ENCODE measurements around the gene HES1.
A peak's percentile ranks its signal among the peaks of the same experiment; 100 is the strongest.

HES1 gene

GRCh38 chr3:194134757-194135515 lies 1.0 kb upstream of the HES1 start:
- TF ChIP-seq, protein P1, sequence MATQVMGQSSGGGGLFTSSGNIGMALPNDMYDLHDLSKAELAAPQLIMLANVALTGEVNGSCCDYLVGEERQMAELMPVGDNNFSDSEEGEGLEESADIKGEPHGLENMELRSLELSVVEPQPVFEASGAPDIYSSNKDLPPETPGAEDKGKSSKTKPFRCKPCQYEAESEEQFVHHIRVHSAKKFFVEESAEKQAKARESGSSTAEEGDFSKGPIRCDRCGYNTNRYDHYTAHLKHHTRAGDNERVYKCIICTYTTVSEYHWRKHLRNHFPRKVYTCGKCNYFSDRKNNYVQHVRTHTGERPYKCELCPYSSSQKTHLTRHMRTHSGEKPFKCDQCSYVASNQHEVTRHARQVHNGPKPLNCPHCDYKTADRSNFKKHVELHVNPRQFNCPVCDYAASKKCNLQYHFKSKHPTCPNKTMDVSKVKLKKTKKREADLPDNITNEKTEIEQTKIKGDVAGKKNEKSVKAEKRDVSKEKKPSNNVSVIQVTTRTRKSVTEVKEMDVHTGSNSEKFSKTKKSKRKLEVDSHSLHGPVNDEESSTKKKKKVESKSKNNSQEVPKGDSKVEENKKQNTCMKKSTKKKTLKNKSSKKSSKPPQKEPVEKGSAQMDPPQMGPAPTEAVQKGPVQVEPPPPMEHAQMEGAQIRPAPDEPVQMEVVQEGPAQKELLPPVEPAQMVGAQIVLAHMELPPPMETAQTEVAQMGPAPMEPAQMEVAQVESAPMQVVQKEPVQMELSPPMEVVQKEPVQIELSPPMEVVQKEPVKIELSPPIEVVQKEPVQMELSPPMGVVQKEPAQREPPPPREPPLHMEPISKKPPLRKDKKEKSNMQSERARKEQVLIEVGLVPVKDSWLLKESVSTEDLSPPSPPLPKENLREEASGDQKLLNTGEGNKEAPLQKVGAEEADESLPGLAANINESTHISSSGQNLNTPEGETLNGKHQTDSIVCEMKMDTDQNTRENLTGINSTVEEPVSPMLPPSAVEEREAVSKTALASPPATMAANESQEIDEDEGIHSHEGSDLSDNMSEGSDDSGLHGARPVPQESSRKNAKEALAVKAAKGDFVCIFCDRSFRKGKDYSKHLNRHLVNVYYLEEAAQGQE (IDR thresholded peaks at IDR 0.05; ENCODE audit: insufficient read depth in 1 of 2, low read depth in 2 of 2, low read length in 2 of 2), result peak in 1 of 2 experiments; percentile 67; a peak in 1 of 4 replicates
- TF ChIP-seq POLR2AphosphoS5 (IDR thresholded peaks at IDR 0.05; ENCODE audit: low read depth, low read length) (no peak), FOXP2 (optimal IDR thresholded peaks at IDR 0.05; ENCODE audit: borderline replicate concordance, extremely low read depth, extremely low read length, insufficient read depth) (no peak), TAF1 (IDR thresholded peaks at IDR 0.05; ENCODE audit: borderline replicate concordance, insufficient read depth, low read length) (no peak), SIN3A (IDR thresholded peaks at IDR 0.05; ENCODE audit: borderline replicate concordance, insufficient read depth, low read length) (peak; percentile 92)

DNA sequence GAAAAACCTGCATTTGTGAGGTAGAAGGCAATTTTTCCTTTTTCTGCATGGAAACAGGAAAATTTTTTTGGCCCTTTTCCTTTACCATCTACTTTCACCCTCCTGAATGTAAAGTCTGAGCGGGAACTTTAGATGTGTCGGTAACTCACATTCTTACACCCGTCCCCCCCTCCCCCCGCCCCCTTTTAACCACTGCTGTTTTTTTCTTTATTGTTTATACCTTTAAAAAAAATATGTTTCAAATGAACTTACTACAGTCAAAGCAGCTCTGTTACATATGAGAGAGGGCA lies 487 bp upstream of the HES1 start:
- TF ChIP-seq POLR2AphosphoS5 (IDR thresholded peaks at IDR 0.05; ENCODE audit: low read depth, low read length), result no peak
- TF ChIP-seq TAF1 (IDR thresholded peaks at IDR 0.05; ENCODE audit: borderline replicate concordance, insufficient read depth, low read length), result no peak
- TF ChIP-seq SIN3A (IDR thresholded peaks at IDR 0.05; ENCODE audit: borderline replicate concordance, insufficient read depth, low read length), result no peak
- TF ChIP-seq, protein P1 (IDR thresholded peaks at IDR 0.05; ENCODE audit: insufficient read depth in 1 of 2, low read depth in 2 of 2, low read length in 2 of 2), result no peak

- no peak for TF ChIP-seq TAF1 (IDR thresholded peaks at IDR 0.05; ENCODE audit: borderline replicate concordance, insufficient read depth, low read length)
- TF ChIP-seq POLR2AphosphoS5 (IDR thresholded peaks at IDR 0.05; ENCODE audit: low read depth, low read length), result no peak; the same call in 1 of the 2 replicates
- TF ChIP-seq, protein P1 (IDR thresholded peaks at IDR 0.05; ENCODE audit: insufficient read depth in 1 of 2, low read depth in 2 of 2, low read length in 2 of 2), result no peak
- TF ChIP-seq SIN3A (IDR thresholded peaks at IDR 0.05; ENCODE audit: borderline replicate concordance, insufficient read depth, low read length), result no peak
- TF ChIP-seq FOXP2 (optimal IDR thresholded peaks at IDR 0.05; ENCODE audit: borderline replicate concordance, extremely low read depth, extremely low read length, insufficient read depth), result no peak
Observed at GRCh38 chr3:194136519-194137007, 615 bp downstream of the HES1 start.

DNA sequence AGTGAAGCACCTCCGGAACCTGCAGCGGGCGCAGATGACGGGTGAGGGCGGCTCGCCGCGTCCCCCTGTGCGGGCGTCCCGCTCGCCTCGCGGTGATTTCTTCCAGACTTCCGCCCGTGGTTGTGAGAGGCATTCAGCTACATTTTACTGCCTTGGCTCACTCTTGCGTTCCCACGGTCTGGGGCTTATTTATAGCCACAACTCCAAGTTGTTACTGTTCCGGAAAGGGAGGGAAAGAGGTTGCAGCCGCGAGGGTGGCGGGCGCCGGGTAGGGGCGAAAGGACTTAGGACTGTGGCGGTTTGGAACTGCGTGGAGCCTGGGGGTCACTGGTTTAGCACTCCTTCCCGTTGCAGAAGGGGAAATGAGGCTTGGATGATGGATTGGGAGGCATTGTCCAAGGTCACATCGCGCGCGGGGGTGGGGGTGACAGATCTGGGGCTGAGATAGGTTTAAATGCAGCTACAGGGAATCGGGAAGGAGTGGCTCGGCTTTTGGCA lies 1.1 kb downstream of the HES1 start:
- TF ChIP-seq, protein P1 (IDR thresholded peaks at IDR 0.05; ENCODE audit: insufficient read depth in 1 of 2, low read depth in 2 of 2, low read length in 2 of 2), result no peak
- TF ChIP-seq SIN3A (IDR thresholded peaks at IDR 0.05; ENCODE audit: borderline replicate concordance, insufficient read depth, low read length) (no peak), TAF1 (IDR thresholded peaks at IDR 0.05; ENCODE audit: borderline replicate concordance, insufficient read depth, low read length) (no peak), POLR2AphosphoS5 (IDR thresholded peaks at IDR 0.05; ENCODE audit: low read depth, low read length) (no peak), FOXP2 (optimal IDR thresholded peaks at IDR 0.05; ENCODE audit: borderline replicate concordance, extremely low read depth, extremely low read length, insufficient read depth) (no peak)
